SKM-1 (cell line): ENCODE data around the gene DGKD.

ENCODE experiments used
- DNase-seq: peaks from one replicate; lab custom pipeline; 2025; ENCODE audit not compliant: unreplicated experiment; lab: John Stamatoyannopoulos, UW

Gene DGKD

DNA sequence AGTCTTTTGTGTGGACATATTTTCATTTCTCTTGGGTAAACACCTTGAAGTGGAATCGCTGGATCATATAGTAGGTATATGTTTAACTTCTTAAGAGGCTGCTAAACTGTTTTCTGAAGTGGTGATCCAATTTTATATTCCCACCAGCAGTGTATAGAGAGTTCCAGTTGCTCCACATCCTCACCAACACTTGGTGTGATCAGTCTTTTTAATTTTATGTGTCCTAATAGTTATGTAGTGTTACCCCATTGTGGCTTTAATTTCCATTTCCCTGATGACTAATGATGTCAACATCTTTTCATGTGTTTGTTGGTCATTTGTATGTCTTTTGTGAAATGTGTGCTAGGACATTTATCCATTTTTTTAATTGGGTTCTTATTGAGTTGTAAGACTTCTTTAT, 56.9 kb downstream of the DGKD start:
- DNase-seq: no peak

DNA sequence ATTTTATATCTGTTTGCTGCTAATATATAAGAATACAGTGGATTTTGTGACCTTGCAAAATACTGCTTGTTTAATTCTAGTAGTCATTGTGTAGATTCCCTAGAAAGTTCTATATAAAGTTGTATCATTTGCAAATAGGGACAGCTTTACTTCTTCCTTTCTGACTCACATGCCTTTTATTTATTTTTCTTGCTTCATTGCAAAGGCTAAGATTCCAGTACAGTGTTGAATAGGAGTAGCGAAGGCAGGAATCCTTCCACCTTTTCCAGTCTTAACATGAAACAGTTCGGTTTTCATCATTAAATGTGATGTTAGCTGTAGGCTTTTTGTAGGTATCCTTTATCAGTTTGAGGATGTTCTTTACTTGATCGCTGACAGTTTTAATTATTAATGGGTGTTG, 58.1 kb downstream of the DGKD start:
- DNase-seq: no peak

DNA sequence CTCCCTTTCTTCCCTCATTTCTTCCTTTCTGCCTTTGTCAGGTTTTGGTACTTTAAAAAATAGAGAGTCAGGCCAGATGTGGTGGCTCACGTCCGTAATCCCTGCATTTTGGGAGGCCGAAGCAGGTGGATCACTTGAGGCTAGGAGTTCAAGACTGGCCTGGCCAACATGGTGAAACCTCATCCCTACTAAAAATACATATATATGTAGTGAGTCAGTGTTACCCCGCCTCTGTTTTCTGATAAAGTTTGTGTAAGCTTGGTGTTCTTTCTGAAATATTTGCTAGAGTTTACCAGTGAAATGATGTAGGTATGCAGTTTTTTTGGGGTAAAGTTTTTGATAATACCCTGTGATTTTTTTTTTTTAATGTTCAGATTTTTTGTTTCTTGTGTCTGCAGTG, 58.8 kb downstream of the DGKD start:
- no peak for DNase-seq

DNA sequence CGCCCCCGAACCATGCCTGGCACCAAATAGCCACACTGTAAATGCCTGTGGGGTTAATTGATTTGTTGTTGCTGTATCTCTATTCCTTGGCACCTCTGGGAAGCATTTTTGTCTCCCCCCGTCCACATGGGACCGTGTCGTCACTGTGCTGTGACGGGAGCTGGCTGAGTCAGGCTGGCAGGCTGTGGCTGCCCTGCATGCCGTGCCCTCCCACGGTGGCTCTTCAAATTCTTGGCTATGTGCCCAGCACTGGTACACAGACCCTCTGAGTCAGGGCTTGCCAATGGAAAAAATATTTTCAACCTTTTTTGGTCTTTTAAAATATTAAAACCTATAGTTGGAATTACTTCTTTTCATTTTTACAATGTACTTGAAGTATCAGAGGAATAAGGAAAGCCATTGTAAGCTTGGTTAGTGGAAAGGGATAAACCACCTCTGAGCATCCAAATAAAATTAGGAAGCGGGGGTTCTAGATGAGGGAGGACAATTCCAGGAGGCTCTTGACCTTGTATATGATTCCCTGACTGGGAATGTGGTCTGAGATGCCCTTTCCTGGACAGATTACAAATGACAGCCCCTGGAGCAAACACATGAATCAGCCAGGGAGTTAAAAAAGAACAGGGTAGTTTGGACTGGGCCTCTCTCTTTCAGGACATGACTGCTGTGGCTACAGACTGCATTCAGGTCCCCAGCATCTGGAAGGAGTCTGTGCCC, 59.4 kb downstream of the DGKD start:
- no peak for DNase-seq

DNA sequence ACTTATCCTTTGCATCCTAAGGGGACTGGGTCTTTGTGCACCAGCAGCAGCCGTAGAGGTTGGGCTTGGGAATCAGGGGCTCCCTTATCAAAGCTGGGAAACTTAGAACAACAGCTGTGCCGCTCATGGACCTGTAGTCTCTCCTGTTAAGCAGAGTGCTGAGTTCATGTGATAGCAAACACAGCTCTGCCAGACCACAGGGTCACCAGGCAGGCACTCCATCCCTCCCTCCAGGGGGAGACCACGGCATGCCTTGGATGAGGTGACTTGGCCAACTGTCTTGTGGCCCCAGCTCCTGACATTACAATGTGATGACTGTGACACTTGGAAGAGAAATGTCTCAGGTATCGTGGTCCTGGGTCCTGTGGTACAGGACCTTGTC, 60.0 kb downstream of the DGKD start:
- DNase-seq: no peak

DNA sequence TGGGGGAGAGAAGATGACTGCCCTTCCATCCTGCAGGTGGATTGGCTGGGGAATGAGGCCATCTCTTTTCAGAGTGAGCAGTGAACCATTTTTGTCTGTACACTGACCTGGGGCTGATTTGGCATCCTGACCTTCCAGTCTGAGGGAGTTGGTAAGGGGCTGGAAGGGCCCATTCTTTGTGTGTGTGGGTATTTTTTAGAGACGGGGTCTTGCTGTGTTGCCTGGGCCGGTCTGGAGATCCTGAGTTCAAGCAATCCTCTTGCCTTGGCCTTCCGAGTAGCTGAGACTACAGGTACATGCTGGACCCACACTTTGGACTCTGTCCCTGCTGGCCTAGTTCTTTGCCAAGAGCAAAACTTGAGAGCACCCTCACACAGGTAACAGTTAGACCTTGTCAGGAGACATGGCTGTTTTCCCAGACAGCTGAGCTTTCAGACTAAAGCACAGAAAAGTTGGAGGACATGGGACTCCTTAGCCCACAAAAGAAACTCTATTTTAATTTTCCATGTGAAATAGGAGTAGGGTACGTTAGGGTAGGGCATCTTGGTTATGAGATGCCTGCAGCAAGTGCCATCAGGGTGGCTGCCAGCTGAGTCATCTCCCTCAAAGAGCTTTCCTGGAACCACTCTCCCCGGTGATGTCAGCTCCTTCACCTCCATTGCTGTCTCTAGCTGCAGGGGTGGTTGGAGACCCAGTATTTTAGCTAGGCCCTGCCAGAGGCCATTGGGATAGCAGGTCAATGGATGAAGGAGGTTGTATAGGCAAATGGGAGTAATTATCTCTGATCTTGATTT, 60.7 kb downstream of the DGKD start:
- DNase-seq: no peak

DNA sequence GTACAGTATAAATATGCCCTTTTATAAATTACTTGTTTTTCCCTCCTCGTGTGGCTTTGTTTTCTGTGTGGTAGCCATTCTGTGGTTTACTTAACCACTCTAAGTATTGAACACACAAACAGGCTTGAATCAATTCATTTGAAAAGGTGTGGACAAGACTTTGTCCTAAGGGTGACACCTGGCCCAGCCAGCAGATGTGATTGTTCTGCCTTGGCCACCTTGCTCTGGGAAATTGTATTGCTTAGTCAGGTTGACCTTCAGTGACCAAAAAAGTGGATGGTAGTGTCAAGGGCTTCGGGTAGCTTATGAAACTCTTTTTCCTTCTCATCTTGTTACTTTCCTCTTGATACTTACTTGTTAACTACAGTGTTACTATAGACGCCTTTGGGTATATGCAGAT, 61.9 kb downstream of the DGKD start:
- no peak for DNase-seq

DNA sequence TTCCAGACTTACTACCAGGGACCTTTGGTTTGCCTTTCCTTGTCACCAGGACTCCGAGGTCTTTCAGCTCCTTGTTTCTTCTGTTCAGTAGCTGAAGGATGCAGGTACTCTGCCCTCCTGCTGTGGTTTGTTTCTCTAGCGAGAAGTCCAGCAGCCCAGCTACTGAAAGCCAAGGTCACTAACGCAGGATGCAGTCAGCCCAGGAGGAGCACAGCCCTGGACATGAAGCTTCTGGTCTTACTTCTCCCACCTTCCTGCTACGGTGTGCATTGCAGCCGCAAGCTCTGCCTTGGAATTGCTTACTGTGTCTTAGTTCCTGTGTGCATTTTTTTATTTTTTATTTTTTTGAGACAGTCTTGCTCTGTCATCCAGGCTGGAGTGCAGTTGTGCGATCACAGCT, 62.4 kb downstream of the DGKD start:
- DNase-seq: no peak

DNA sequence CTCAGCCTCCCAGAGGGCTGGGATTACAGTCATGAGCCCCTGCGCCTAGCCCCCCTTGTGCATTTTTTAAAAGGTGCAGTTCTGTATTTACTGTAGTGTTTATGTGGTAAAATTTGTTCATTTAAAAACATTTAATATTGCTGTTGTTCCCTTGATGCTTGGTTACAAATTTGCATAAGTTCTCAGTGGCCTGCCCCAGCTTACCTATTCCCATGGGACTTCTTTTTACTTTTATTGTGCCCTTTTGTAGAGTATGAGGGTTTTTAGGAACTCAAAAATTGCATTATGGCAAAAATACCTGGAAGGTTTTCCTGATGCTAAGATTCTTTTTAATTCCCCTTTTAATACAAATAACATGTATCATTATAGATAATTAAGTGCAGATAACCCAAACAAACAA, 63.0 kb downstream of the DGKD start:
- no peak for DNase-seq

DNA sequence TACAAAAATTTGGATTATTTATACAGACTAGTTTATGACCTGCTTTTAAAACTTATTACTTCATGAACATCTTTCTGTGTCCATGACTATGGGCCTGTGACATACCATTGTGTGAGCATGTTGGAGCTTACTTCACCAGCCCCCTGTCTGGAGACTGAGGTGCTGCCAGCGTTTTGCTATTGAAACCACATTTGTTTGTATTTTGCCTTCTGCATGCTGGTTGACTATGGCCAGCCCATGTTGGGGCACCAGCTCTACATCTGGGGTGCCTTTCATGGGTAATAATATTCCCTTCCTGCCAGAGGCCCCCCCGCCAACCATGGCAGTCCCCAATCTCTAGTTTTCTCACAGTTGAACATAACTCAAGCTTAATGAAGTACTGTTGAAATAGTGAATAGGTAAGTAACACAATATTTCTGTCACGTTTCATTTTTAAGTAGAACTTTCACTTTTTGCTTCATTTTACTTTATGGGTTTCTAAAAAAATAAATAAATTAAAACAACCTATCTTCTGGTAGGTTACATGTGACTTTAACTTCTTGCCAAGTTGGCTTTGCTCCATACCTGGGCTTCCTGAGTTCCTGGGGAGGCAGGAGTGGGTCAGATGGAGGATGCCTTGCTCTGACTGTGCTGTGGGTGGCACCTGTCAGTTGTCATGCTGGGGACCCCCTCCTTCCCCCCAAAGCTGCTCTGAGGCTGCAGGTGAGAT, 63.9 kb downstream of the DGKD start:
- DNase-seq: no peak

DNA sequence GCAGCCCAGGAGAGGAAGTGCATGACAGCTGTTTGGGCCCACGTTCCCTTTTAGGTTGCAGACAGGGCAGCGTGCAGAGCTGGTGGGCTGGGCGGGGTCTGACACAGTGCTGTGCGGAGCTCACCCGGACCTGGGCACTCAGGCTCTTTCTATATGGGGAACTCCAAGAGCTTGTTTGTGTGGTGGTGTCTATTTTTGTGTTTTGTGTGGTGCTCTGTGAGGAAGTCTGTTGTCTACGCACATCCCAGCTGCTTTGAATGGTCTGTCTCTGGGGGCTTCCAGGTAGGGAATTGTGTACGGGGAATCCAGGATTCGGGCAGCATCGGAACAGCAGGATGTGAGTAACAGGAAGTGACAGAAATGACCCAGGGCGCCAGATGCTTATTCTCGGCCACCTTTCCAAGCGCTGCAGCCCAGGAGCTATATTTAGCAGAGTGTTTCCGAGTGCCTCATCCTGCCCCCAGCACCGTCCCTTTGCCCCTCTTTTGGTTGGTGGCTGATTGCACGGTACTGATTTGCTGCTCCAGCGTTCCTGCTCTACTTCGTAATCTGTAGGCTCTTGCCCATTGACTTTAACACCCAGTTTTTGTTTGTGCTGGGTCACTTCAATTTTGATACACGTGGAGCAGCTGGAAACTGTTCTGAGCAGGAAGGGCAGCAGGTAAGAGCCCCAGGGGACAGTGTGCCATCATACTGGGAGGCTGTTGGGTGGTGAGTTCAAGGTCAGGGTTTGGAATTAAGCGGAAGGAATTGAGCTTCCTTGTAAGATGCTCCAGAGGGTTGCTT, 64.7 kb downstream of the DGKD start:
- DNase-seq: no peak

DNA sequence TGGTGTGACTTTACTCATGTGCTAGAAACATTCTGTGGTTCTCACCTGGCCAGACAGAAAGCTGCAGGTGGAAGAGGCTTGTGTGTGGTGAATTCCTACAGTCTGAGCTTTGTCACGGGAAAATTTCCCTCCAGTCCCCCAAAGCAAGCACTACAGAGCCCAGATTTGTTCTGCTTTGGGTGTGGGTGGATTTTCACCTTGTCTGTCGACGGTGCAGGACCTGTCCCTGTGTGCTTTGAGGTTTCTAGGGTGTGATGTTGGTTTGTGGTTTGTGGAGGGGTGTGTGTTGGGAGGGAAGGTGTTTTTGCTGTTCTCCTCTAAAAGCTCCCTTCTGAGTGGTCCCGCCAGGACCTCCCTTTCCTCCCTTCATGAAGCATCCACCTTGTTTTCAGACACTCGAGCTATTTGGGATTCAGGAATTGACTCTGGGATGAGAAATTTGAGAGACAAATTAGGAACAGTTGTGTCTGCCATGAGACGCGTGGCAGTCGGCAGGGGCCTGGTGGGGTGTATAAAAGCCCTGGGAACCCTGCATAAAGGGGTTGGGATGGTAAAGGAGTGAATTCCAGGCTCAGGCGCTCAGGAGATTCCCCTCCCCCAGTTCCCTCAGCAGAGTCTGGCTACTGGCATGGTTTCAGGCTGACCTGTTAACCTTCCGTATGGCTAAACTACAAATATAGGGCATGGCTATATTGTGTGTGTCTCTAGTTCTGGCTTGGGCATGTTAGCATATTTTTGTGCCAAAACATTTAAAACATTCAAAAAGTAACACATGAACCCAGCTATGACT, 65.5 kb downstream of the DGKD start:
- DNase-seq: no peak

DNA sequence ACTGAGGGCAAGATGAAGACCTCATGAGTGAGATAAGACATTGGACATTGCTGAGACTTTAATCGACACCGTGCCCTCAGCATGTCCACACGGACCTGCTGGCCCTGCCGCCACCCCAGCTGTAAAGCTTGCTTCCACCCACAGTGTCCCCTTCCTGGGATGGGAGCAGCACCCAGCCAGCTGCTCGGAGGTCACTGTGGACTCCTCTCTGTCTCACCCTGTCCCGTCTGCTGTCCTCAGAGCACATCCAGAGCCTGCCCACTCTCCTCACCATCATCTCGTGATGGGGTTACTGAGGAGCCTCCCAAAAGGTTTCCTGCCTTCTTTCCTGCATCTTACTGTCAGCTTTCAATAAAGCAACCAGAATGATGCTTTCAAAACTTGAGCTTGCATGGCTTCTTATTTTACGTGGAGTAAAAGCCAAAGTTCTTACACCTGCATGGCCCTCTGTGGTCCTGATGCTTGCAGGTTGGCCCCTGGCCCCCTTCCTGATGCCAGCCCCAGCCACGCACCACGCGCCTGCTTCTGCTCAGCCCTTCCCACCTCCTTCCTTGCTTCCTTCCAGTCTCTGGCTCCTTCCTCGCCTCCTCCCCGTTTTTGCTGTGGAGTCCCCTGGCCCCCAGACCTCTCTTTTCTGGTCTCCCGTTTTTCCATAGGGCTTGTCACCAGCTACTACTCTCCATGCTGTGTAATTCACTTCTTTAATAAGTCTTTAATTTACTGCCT, 67.0 kb downstream of the DGKD start:
- no peak for DNase-seq

DNA sequence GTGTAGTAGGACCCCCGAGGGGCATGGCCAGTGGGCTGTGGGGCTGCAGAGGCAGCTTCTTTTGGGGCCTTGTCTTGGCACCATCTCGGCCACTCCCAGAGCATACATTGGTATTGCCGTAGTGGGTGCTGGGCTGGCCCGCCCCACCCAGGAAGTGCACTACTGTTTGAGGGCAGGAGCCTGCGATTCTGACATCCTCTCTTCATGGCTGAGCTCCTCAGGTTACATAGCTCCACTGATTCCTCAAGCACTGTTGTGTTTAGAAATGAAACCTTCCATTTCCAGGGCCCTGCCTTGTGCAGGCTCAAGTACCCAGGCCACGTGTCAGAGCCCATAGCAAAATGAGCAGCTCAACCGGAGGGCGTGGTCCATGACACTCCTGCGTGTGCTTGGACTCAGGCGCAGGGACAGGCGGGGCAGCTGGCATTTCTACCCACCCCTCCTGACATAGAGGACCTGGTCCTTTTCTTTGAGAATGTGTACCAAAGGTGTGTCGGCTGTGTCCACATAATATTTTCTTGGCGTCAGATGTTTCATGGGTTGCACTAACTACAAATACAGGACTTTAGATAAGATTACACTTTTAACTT, 67.9 kb downstream of the DGKD start:
- DNase-seq: no peak

DNA sequence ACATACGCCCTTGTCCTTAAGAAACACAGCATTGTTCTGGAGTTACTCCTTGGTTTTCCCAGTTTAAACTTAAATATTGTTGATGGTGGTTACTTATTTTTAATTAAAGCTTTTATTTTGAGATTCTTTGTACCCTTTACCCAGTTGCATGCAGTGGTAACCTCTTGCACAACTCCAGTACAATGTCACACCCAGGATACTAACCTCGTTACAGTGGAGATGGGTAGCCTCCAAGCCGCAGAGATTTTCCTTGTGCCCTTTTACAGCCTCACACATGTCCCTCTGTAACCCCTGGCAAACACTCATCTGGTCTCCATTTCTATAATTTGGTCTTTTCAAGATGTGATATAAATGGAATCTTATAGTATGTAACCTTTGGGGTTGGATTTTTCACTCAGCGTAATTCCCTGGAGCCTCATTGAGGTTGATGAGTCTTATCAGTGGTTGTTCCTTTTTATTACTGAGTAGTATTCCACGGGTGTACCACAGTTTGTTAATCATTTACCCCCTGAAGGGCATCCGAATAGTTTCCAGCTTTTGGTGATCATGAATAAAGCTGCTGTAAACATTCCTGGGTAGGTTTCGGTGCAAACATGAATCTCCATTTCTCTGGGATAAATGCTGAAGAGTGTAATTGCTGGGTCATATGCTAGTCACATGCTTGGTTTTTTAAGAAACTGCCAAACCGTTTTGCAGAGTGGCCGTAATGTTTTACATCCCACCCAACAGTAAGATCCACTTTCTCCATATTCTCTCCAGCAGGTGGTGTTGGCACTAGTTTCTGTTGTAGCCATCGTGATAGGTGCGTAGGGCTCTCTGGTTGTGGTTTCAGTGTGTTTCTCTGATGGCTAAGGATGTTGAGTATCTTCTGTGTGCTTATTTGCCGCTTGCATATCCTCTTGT, 68.6 kb downstream of the DGKD start:
- DNase-seq: no peak

DNA sequence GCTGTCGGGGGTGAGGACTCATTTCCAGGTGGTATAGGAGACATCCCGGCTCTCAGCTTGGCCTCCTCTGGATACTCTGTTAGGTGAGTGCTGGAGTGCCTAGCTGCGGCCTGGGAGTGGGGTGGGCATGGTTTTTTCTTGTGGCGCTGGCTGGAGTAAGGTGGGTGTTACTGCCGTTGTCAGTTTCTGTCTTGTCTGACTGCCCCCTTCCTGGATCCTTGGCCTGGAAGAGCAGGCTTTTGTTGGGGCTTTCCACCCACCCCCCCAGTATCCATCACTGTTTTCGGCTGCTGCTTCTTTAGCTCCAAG, 69.2 kb downstream of the DGKD start:
- DNase-seq: no peak

DNA sequence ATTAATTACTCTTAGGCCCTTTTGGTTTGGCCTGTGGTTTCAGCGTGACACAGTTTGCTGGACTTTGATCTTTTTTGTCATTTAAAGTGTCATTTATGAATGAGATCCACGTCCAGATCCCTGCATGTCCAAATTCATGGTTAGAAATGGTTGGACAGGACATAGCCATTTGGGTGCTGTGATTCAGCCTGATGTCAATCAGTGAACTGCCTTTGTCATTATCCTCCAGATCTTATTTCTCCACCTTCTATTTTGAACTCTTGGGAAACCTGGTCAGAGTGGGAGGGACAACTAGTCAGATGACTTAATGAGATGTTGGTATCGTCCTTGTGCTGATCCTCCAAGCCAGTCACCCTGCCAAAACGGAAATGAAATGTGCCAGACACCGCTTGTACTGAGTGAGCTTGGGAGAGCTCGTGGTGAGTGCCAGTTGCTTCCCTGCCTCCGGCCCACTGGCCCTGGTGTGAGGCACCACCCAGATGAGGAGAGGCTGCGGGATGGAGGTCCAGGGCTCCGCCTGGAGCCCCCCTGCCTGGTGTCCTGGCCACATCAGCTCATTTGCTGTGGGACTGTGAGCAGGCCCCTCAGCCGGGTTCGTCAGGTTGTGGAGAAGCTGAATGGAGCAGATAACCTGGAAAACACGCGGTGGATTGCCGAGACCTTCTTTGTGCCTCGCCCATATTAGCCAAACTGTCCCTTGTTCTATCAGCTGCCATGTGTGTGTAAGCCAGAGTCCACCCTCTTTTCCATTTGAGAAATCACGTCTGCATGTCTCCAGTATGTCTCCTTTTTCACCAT, 70.1 kb downstream of the DGKD start:
- no peak for DNase-seq
